IMR-90 (cell line): ENCODE data around the gene STON2. TPM values are rescaled to one million over a fixed set of nuclear protein-coding genes. Genes with fewer than 3 reads are reported as not detected.

Experiments
- ATAC-seq: fragments of 200-7000 bp; cut with Tn5 transposase; 2 replicates; pipeline ENCODE4 v1.9.1; 2020; ENCODE audit warnings: low read depth, mild to moderate bottlenecking, moderate library complexity
- BruUV-seq: library from RNA; stranded (reverse); fragments of 400-500 nt; replicated peaks from 2 replicates; lab custom pipeline; 2021; lab: Mats Ljungman, UMichigan
- CTCF ChIA-PET: fragments of 300-600 bp; formaldehyde crosslinking; extraction: SDS; loops from one replicate; lab custom pipeline; 2021; ENCODE audit warnings: antibody characterized with exemption; lab: Yijun Ruan, JAX
- POLR2A ChIA-PET: fragments of 300-600 bp; sonication (Branson Sonifier 250); formaldehyde crosslinking; loops from one replicate; lab custom pipeline; 2022; ENCODE audit warnings: antibody characterized with exemption; ENCODE audit not compliant: unreplicated experiment; lab: Charles Lee
- DNase-seq: peaks from one replicate; pipeline ENCODE4 v3.0.0; 2013
- H2AFZ ChIP-seq: replicated peaks from 2 replicates; pipeline ENCODE3; 2013; ENCODE audit warnings: low read length, mild to moderate bottlenecking; ENCODE audit not compliant: poor library complexity
- H2AK5ac ChIP-seq: 2 replicates; pipeline ENCODE4 v1.6.1; 2013; ENCODE audit warnings: low read depth, low read length, inconsistent platforms
- H2AK9ac ChIP-seq: replicated peaks from 2 replicates; pipeline ENCODE3; 2013; ENCODE audit warnings: mild to moderate bottlenecking, low read depth, low read length, moderate library complexity; ENCODE audit not compliant: poor library complexity
- H2BK120ac ChIP-seq: 2 replicates; pipeline ENCODE4 v1.6.1; 2013; ENCODE audit warnings: low read depth, low read length, inconsistent platforms
- H2BK15ac ChIP-seq: 3 replicates; pipeline ENCODE4 v1.6.1; 2013; ENCODE audit warnings: low read depth, low read length, inconsistent platforms
- H2BK20ac ChIP-seq: 2 replicates; pipeline ENCODE4 v1.6.1; 2013; ENCODE audit warnings: low read depth, mild to moderate bottlenecking, inconsistent platforms, low read length, moderate library complexity
- H2BK5ac ChIP-seq: 2 replicates; pipeline ENCODE4 v1.6.1; 2013; ENCODE audit warnings: mild to moderate bottlenecking, low read depth, low read length, inconsistent platforms; ENCODE audit not compliant: poor library complexity, severe bottlenecking
- H3K14ac ChIP-seq: replicated peaks from 2 replicates; pipeline ENCODE4 v1.6.1; 2013; ENCODE audit warnings: low read depth, low read length, inconsistent platforms
- H3K18ac ChIP-seq: 2 replicates; pipeline ENCODE4 v1.6.1; 2013; ENCODE audit warnings: low read depth, low read length, control low read depth
- H3K23ac ChIP-seq: 2 replicates; pipeline ENCODE4 v1.6.1; 2013; ENCODE audit warnings: low read depth, low read length, inconsistent platforms
- H3K27ac ChIP-seq: 2 replicates; pipeline ENCODE4 v1.5.1; 2013; ENCODE audit warnings: mild to moderate bottlenecking, control low read depth, low read length; ENCODE audit not compliant: insufficient read depth
- H3K27me3 ChIP-seq: 2 replicates; pipeline ENCODE4 v1.6.1; 2013; ENCODE audit warnings: low read length; ENCODE audit not compliant: control insufficient read depth, insufficient read depth
- H3K36me3 ChIP-seq: 2 replicates; pipeline ENCODE4 v1.6.1; 2013; ENCODE audit warnings: low read length, mixed read lengths; ENCODE audit not compliant: control insufficient read depth, insufficient read depth
- H3K4ac ChIP-seq: 2 replicates; pipeline ENCODE4 v1.6.1; 2013; ENCODE audit warnings: low read depth, low read length, inconsistent platforms
- H3K4me1 ChIP-seq: 2 replicates; pipeline ENCODE4 v1.6.1; 2013; ENCODE audit warnings: low read length, mixed read lengths; ENCODE audit not compliant: control insufficient read depth, insufficient read depth
- H3K4me2 ChIP-seq: 2 replicates; pipeline ENCODE4 v1.6.1; 2013; ENCODE audit warnings: low read depth, mild to moderate bottlenecking, control low read depth, low read length, moderate library complexity
- H3K4me3 ChIP-seq: 2 replicates; pipeline ENCODE4 v1.5.1; 2013; ENCODE audit warnings: low read depth, mild to moderate bottlenecking, control low read depth, low read length, moderate library complexity; ENCODE audit not compliant: insufficient read depth
- H3K56ac ChIP-seq: 2 replicates; pipeline ENCODE4 v1.6.1; 2013; ENCODE audit warnings: low read length, inconsistent platforms; ENCODE audit not compliant: insufficient read depth; ENCODE audit errors: extremely low read depth
- H3K79me1 ChIP-seq, 2 experiments: 2 replicates each; pipeline ENCODE4 v1.6.1; 2013; ENCODE audit warnings: low read length in 2 of 2, inconsistent platforms in 1 of 2, low read depth in 1 of 2
- H3K9ac ChIP-seq: 2 replicates; pipeline ENCODE4 v1.6.1; 2013; ENCODE audit warnings: low read depth, low read length, control low read depth
- H3K9me1 ChIP-seq: 2 replicates; pipeline ENCODE4 v1.6.1; 2013; ENCODE audit warnings: low read length, inconsistent platforms; ENCODE audit not compliant: insufficient read depth
- H3K9me3 ChIP-seq: 2 replicates; pipeline ENCODE4 v1.6.1; 2013; ENCODE audit warnings: low read length; ENCODE audit not compliant: control insufficient read depth, insufficient read depth
- H4K20me1 ChIP-seq: 2 replicates; pipeline ENCODE4 v1.6.1; 2013; ENCODE audit warnings: low read length, inconsistent platforms; ENCODE audit not compliant: insufficient read depth
- H4K5ac ChIP-seq: 2 replicates; pipeline ENCODE4 v1.6.1; 2013; ENCODE audit warnings: mild to moderate bottlenecking, low read depth, low read length, control low read depth
- H4K8ac ChIP-seq, 2 experiments: 2 replicates each; pipeline ENCODE4 v1.6.1; 2013; ENCODE audit warnings: low read depth in 2 of 2, low read length in 2 of 2, control low read depth in 1 of 2, inconsistent platforms in 1 of 2
- H4K91ac ChIP-seq: 2 replicates; pipeline ENCODE4 v1.6.1; 2013; ENCODE audit warnings: low read depth, low read length, inconsistent platforms; ENCODE audit not compliant: insufficient read depth
- BHLHE40 ChIP-seq: fragments of 150-350 bp; IDR thresholded peaks from 2 replicates; pipeline ENCODE4 v1.6.1; 2016; ENCODE audit warnings: mild to moderate bottlenecking, low read depth, low read length
- CEBPB ChIP-seq: IDR thresholded peaks from 2 replicates; pipeline ENCODE4 v1.6.1; 2012; ENCODE audit warnings: low read depth, low read length, improper control_type of control experiment
- CHD1 ChIP-seq: IDR thresholded peaks from 2 replicates; pipeline ENCODE4 v1.6.1; 2012; ENCODE audit warnings: low read depth, low read length, improper control_type of control experiment
- FOS ChIP-seq: fragments of 150-350 bp; IDR thresholded peaks from 2 replicates; pipeline ENCODE4 v1.6.1; 2016; ENCODE audit warnings: low read depth, low read length
- MAFK ChIP-seq: IDR thresholded peaks from 2 replicates; pipeline ENCODE4 v1.6.1; 2012; ENCODE audit warnings: low read depth, low read length, improper control_type of control experiment
- MAZ ChIP-seq: IDR thresholded peaks from 2 replicates; pipeline ENCODE4 v1.6.1; 2012; ENCODE audit warnings: low read depth, mild to moderate bottlenecking, low read length, improper control_type of control experiment, moderate library complexity, borderline replicate concordance
- MXI1 ChIP-seq: IDR thresholded peaks from 2 replicates; pipeline ENCODE4 v1.6.1; 2012; ENCODE audit warnings: low read depth, mild to moderate bottlenecking, low read length, moderate library complexity, borderline replicate concordance
- NFE2L2 ChIP-seq: fragments of 150-350 bp; IDR thresholded peaks from 2 replicates; pipeline ENCODE4 v1.6.1; 2016; ENCODE audit warnings: low read depth, mild to moderate bottlenecking, low read length
- POLR2A ChIP-seq: IDR thresholded peaks from 2 replicates; pipeline ENCODE4 v1.6.1; 2012; ENCODE audit warnings: mild to moderate bottlenecking, low read depth, low read length
- RAD21 ChIP-seq: IDR thresholded peaks from 2 replicates; pipeline ENCODE4 v1.6.1; 2012; ENCODE audit warnings: low read length, improper control_type of control experiment
- RCOR1 ChIP-seq: IDR thresholded peaks from 2 replicates; pipeline ENCODE4 v1.6.1; 2012; ENCODE audit warnings: mild to moderate bottlenecking, low read length, improper control_type of control experiment; ENCODE audit not compliant: insufficient replicate concordance
- RFX5 ChIP-seq: IDR thresholded peaks from 2 replicates; pipeline ENCODE4 v1.8.0; 2012; ENCODE audit warnings: low read depth, mild to moderate bottlenecking, low read length, moderate library complexity
- SMC3 ChIP-seq: fragments of 150-350 bp; IDR thresholded peaks from 2 replicates; pipeline ENCODE4 v1.6.1; 2016; ENCODE audit warnings: low read depth, mild to moderate bottlenecking, antibody characterized with exemption, low read length, moderate library complexity
- WGBS, 2 experiments: methylation state at CpG; one replicate each; pipeline versions ENCODE4 v1.1.5 to v1.1.7; 2013; ENCODE audit warnings: missing lambda C conversion rate in 2 of 2; ENCODE audit not compliant: insufficient read length in 1 of 2; ENCODE audit errors: extremely low coverage in 2 of 2; 5-methylcytosine and 5-hydroxymethylcytosine counted together
- dilution Hi-C: fragments of 300-500 bp; cut with HindIII; formaldehyde crosslinking; loops from one replicate; pipeline ENCODE4 v1.14.3; 2018; ENCODE audit warnings: low sequenced_read_pairs; ENCODE audit not compliant: unreplicated experiment
- in situ Hi-C: fragments of 300-500 bp; cut with MboI; formaldehyde crosslinking; loops from 3 replicates; pipeline ENCODE4 v1.14.3; 2019; ENCODE audit warnings: low sequenced_read_pairs, inconsistent platforms, mixed read lengths
- intact Hi-C: fragments of 100-400 bp; cut with micrococcal nuclease; formaldehyde crosslinking; loops from 2 replicates; pipeline ENCODE4 v1.10.0; 2022
- polyA plus RNA-seq, 3 experiments: library from polyadenylated mRNA; depleted of rRNA; stranded (reverse); fragments of >200 nt; gene quantifications; 2 replicates each; pipeline ENCODE4 v1.2.3, GENCODE V29; 2012; ENCODE audit warnings: low replicate concordance in 1 of 3
- total RNA-seq: library from RNA; depleted of rRNA; stranded (reverse); fragments of >200 nt; gene quantifications from 2 replicates; pipeline ENCODE4 v1.2.3, GENCODE V29; 2012
- TF ChIP-seq, protein P1 (sequence below): fragments of 150-350 bp; IDR thresholded peaks from 2 replicates; pipeline ENCODE4 v1.6.1; 2016; ENCODE audit warnings: low read depth, mild to moderate bottlenecking, low read length, moderate library complexity, borderline replicate concordance
- TF ChIP-seq, protein P2 (sequence below): conservative IDR thresholded peaks from 2 replicates; pipeline ENCODE4 v1.5.1; 2012; ENCODE audit warnings: mild to moderate bottlenecking, low read depth, low read length, improper control_type of control experiment
- TF ChIP-seq, protein P3 (sequence below): fragments of 150-350 bp; IDR thresholded peaks from 2 replicates; pipeline ENCODE4 v1.6.1; 2017; ENCODE audit warnings: mild to moderate bottlenecking, antibody characterized with exemption, low read length, low read depth

The STON2 gene
- total and polyA plus RNA-seq, 2 of the 4 experiments (the other 2 are of a cell fraction), result not detected

DNA sequence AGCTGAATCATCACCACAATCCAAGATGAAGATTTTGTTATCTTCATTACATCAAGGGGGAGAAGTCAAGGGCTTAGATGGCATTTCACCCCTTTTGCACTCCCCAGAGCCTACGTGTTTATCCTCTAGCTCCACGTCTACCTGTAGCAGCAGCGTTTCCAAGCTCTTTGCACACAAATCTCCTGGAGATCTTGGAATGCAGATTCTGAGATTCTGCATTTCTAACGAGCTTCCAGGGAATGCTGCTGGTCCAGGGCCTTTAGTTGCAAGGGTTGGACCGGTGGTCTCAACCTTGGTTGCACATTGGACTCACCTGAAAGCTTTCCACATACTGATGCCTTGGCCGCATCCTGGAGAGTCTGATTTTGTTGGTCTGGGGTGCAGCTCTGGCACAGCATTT, 49.5 kb upstream of the STON2 start:
- Histone ChIP-seq H3K4me1 (no peaks in the 10 kb centered on the region), H3K27me3 (peaks cover 12% of the 10 kb centered on the region), H3K56ac (no peak overlapping the region), H3K9ac (no peak overlapping the region), H3K23ac (no peak overlapping the region), H3K4me3 (no peak overlapping the region), H4K5ac (no peak overlapping the region), H3K18ac (no peak overlapping the region), H3K9me1 (no peaks in the 10 kb centered on the region), H2AFZ (no peak overlapping the region), H2AK9ac (no peak overlapping the region), H3K36me3 (no peaks in the 10 kb centered on the region), H3K9me3 (no peaks in the 10 kb centered on the region), H2BK15ac (no peak overlapping the region), H3K79me1 (no peaks in the 10 kb centered on the region), H4K20me1 (no peaks in the 10 kb centered on the region), H2AK5ac (no peak overlapping the region), H3K4me2 (no peak overlapping the region), H4K91ac (no peak overlapping the region), H2BK5ac (no peak overlapping the region), H2BK20ac (no peak overlapping the region), H2BK120ac (no peak overlapping the region), H3K4ac (no peak overlapping the region), H4K8ac (no peak overlapping the region), H3K14ac (no peak overlapping the region), H3K27ac (no peak overlapping the region)
- intact Hi-C loops (no loop called here), dilution Hi-C loops (no loop called here), in situ Hi-C loops (no loop called here)
- CTCF ChIA-PET, result interaction anchor here (1.0 kb wide), 1 partner anchor 15 kb away, joined by 3 read pairs; no protein-coding TSS in a partner anchor
- TF ChIP-seq, protein P1, sequence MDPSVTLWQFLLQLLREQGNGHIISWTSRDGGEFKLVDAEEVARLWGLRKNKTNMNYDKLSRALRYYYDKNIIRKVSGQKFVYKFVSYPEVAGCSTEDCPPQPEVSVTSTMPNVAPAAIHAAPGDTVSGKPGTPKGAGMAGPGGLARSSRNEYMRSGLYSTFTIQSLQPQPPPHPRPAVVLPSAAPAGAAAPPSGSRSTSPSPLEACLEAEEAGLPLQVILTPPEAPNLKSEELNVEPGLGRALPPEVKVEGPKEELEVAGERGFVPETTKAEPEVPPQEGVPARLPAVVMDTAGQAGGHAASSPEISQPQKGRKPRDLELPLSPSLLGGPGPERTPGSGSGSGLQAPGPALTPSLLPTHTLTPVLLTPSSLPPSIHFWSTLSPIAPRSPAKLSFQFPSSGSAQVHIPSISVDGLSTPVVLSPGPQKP, result no peak
- TF ChIP-seq CEBPB, result no peak
- no peak for TF ChIP-seq POLR2A
- no peak for TF ChIP-seq RAD21
- TF ChIP-seq MAZ, result no peak
- TF ChIP-seq MXI1, result no peak
- TF ChIP-seq, protein P2, sequence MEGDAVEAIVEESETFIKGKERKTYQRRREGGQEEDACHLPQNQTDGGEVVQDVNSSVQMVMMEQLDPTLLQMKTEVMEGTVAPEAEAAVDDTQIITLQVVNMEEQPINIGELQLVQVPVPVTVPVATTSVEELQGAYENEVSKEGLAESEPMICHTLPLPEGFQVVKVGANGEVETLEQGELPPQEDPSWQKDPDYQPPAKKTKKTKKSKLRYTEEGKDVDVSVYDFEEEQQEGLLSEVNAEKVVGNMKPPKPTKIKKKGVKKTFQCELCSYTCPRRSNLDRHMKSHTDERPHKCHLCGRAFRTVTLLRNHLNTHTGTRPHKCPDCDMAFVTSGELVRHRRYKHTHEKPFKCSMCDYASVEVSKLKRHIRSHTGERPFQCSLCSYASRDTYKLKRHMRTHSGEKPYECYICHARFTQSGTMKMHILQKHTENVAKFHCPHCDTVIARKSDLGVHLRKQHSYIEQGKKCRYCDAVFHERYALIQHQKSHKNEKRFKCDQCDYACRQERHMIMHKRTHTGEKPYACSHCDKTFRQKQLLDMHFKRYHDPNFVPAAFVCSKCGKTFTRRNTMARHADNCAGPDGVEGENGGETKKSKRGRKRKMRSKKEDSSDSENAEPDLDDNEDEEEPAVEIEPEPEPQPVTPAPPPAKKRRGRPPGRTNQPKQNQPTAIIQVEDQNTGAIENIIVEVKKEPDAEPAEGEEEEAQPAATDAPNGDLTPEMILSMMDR, result no peak
- no peak for TF ChIP-seq SMC3
- TF ChIP-seq NFE2L2, result no peak
- TF ChIP-seq BHLHE40, result no peak
- TF ChIP-seq RCOR1, result no peak
- TF ChIP-seq, protein P3, sequence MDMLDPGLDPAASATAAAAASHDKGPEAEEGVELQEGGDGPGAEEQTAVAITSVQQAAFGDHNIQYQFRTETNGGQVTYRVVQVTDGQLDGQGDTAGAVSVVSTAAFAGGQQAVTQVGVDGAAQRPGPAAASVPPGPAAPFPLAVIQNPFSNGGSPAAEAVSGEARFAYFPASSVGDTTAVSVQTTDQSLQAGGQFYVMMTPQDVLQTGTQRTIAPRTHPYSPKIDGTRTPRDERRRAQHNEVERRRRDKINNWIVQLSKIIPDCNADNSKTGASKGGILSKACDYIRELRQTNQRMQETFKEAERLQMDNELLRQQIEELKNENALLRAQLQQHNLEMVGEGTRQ, result no peak
- TF ChIP-seq FOS, result no peak
- no peak for TF ChIP-seq RFX5
- TF ChIP-seq CHD1, result no peak
- TF ChIP-seq MAFK, result no peak
- POLR2A ChIA-PET, result no interaction called here
- DNase-seq, result no peak
- ATAC-seq, result no peak
- WGBS, 2 experiments, result 33% methylated on average over 1 of the region's 6 CpGs; no CpG with 5 or more reads in 1 of the 2 experiments
- no TSS peak for BruUV-seq
